ENCODE measurements around the gene LAMA2. TPM values are rescaled to one million over a fixed set of nuclear protein-coding genes. Genes with fewer than 3 reads are reported as not detected.

Gene LAMA2
- total RNA-seq, 1 experiment from 2014 or later: 2.2 TPM

DNA sequence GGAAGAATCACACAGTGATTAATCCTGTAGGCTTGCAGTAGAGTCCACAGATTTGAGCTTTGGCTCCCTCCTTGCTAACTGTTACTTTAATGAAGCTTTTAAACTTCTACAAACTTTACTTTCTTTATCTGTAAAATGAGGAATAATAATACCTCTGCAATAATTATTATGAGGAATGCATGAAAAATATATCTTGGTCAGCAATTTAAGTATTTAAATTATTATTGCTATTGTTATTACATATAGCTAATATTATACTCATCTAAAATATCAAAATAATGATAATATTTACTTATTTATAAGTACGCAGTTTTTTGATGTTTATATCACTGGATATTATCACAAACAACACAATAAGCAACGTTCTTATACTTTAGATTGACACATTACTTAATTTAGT lies 38.3 kb upstream of the LAMA2 start:
- Mint-ChIP-seq H3K9me3 (ENCODE audit: unreplicated experiment) (no peaks in the 10 kb centered on the region), H3K4me1 (ENCODE audit: insufficient read depth, unreplicated experiment) (no peaks in the 10 kb centered on the region), H3K4me3 (ENCODE audit: unreplicated experiment) (no peak overlapping the region), H3K36me3 (ENCODE audit: insufficient read depth, unreplicated experiment) (no peaks in the 10 kb centered on the region), H3K27me3 (ENCODE audit: insufficient read depth, unreplicated experiment) (peaks cover 73% of the 10 kb centered on the region), H3K27ac (ENCODE audit: low read depth, unreplicated experiment) (no peak overlapping the region)
- BruUV-seq (replicated peaks): no TSS peak
- ChIA-PET CTCF (interaction anchor here (0.6 kb wide), 1 partner anchor 544 kb away, joined by 4 read pairs; no protein-coding TSS in a partner anchor), POLR2A (no interaction called here)
- no peak for DNase-seq (ENCODE audit: unreplicated experiment)
- intact Hi-C loops (cut with micrococcal nuclease): no loop called here
- TF ChIP-seq, protein P1, sequence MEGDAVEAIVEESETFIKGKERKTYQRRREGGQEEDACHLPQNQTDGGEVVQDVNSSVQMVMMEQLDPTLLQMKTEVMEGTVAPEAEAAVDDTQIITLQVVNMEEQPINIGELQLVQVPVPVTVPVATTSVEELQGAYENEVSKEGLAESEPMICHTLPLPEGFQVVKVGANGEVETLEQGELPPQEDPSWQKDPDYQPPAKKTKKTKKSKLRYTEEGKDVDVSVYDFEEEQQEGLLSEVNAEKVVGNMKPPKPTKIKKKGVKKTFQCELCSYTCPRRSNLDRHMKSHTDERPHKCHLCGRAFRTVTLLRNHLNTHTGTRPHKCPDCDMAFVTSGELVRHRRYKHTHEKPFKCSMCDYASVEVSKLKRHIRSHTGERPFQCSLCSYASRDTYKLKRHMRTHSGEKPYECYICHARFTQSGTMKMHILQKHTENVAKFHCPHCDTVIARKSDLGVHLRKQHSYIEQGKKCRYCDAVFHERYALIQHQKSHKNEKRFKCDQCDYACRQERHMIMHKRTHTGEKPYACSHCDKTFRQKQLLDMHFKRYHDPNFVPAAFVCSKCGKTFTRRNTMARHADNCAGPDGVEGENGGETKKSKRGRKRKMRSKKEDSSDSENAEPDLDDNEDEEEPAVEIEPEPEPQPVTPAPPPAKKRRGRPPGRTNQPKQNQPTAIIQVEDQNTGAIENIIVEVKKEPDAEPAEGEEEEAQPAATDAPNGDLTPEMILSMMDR (IDR thresholded peaks at IDR 0.05; ENCODE audit: unreplicated experiment): no peak

- CTCF ChIA-PET: no interaction called here
- no peak overlapping the region for H3K27ac Mint-ChIP-seq (ENCODE audit: low read depth, unreplicated experiment)
- POLR2A ChIA-PET: no interaction called here
- H3K27me3 Mint-ChIP-seq (ENCODE audit: insufficient read depth, unreplicated experiment): peaks cover 67% of the 10 kb centered on the region
- no peaks in the 10 kb centered on the region for H3K36me3 Mint-ChIP-seq (ENCODE audit: insufficient read depth, unreplicated experiment)
- DNase-seq (ENCODE audit: unreplicated experiment): no peak
- H3K4me1 Mint-ChIP-seq (ENCODE audit: insufficient read depth, unreplicated experiment): no peaks in the 10 kb centered on the region
- no TSS peak for BruUV-seq (replicated peaks)
- intact Hi-C loops (cut with micrococcal nuclease): no loop called here
- TF ChIP-seq, protein P1 (IDR thresholded peaks at IDR 0.05; ENCODE audit: unreplicated experiment): no peak
- no peaks in the 10 kb centered on the region for H3K9me3 Mint-ChIP-seq (ENCODE audit: unreplicated experiment)
- no peak overlapping the region for H3K4me3 Mint-ChIP-seq (ENCODE audit: unreplicated experiment)
Observed at GRCh38 chr6:128847431-128848210, 35.3 kb upstream of the LAMA2 start.

DNA sequence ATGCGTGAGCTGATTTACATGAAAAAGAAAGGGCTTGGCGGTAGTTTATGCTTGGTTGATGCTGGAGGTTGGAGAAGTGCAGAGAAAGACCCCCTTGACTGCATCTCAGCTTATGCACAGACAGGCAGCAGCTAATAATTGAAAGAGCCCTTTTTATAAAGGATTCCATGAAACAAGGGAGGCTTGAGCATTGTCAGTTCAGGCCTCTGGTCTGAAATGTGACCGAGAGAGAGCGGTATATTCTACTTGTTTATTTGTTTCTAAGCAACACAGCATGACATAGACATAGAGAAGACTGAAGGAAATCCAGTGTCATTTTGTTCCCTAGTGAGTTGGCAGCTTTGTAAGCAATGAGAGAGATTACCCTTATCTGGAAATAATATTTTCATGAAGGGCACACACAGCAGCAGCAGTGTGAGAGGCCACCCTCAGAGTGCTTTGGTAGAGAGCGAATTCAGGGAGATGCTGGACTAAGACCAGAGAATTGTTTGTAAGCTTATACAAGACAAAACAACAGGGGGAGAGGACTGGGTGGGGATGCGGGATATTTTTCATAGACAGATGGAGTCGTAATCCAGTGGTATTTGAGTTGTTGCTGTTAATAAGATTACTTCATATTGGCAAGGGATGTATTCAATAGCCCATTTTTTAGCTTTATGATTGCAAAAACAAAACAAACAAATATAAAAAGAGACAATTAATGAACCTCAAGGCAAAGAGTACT lies 34.6 kb upstream of the LAMA2 start:
- Mint-ChIP-seq H3K9me3 (ENCODE audit: unreplicated experiment) (no peaks in the 10 kb centered on the region), H3K27me3 (ENCODE audit: insufficient read depth, unreplicated experiment) (peaks cover 60% of the 10 kb centered on the region), H3K4me3 (ENCODE audit: unreplicated experiment) (no peak overlapping the region), H3K36me3 (ENCODE audit: insufficient read depth, unreplicated experiment) (no peaks in the 10 kb centered on the region), H3K27ac (ENCODE audit: low read depth, unreplicated experiment) (no peak overlapping the region), H3K4me1 (ENCODE audit: insufficient read depth, unreplicated experiment) (no peaks in the 10 kb centered on the region)
- POLR2A ChIA-PET: no interaction called here
- no peak for DNase-seq (ENCODE audit: unreplicated experiment)
- TF ChIP-seq, protein P1 (IDR thresholded peaks at IDR 0.05; ENCODE audit: unreplicated experiment): no peak
- intact Hi-C loops (cut with micrococcal nuclease): no loop called here
- CTCF ChIA-PET: no interaction called here
- no TSS peak for BruUV-seq (replicated peaks)

GRCh38 chr6:128855581-128856085 lies 27.3 kb upstream of the LAMA2 start:
- BruUV-seq (replicated peaks): no TSS peak
- CTCF ChIA-PET: interaction anchor here (0.7 kb wide), 1 partner anchor 515 kb away, joined by 3 read pairs; no protein-coding TSS in a partner anchor

More at GRCh38 chr6:128855581-128856085, 27.3 kb upstream of the LAMA2 start:
- no peak overlapping the region for H3K4me3 Mint-ChIP-seq (ENCODE audit: unreplicated experiment)
- intact Hi-C loops (cut with micrococcal nuclease): no loop called here
- H3K36me3 Mint-ChIP-seq (ENCODE audit: insufficient read depth, unreplicated experiment): no peaks in the 10 kb centered on the region
- no peak overlapping the region for H3K27ac Mint-ChIP-seq (ENCODE audit: low read depth, unreplicated experiment)
- peaks cover 43% of the 10 kb centered on the region for H3K27me3 Mint-ChIP-seq (ENCODE audit: insufficient read depth, unreplicated experiment)
- TF ChIP-seq, protein P1 (IDR thresholded peaks at IDR 0.05; ENCODE audit: unreplicated experiment): no peak
- DNase-seq (ENCODE audit: unreplicated experiment): no peak
- POLR2A ChIA-PET: no interaction called here
- peaks cover 3% of the 10 kb centered on the region for H3K9me3 Mint-ChIP-seq (ENCODE audit: unreplicated experiment)
- no peaks in the 10 kb centered on the region for H3K4me1 Mint-ChIP-seq (ENCODE audit: insufficient read depth, unreplicated experiment)
